HG02610 (cell line): ENCODE results near the gene PAK4.
"Not testable (repeated sequence)": the region's sequence is repeated elsewhere in the genome, so short reads cannot be mapped to it uniquely, and the experiment has no call there.

Experiments
- ATAC-seq: cut with Tn5 transposase; IDR thresholded peaks from one replicate; pipeline ENCODE4 v1.9.1; 2021; ENCODE audit warnings: mild to moderate bottlenecking, moderate library complexity; ENCODE audit not compliant: unreplicated experiment

Gene PAK4

DNA sequence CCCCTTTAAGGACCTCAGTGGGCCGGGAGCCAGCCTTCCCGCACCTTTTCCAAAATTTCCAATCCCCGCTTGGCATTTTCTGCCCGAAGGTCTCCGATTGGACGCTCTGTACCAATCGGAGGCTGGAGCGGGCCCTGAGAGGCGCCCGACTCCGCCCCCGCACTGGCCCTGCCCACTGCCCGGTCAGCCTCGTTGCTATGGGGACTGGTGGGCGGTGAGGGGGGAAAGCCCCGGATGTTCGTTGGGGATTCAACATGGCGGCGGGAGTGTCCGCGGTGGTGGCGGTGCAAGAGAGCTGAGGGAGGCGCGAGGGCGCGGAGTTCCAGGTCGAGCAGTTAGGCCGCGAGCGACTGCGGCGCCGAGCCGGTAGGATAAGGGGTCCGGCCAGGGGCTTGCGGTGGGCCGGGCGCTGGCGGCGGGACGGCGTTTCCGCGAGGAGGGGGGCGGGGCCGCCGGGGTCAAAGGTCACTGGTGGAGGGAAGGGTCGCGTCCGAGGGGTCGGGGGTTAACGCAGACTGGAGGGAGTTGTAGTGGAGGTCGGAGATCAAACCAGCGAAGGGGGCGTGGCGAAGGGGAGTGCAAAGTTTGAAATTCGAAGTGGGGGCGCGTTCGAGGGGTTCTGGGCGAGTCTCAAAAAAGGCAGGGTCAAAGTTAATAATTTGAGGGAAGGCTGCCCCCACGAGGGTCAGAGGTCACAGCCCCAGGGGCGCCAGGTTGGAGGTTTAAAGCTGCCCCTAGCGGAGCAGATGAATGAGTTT, at the start of gene PAK4:
TSS of gene PAK4 (plus strand) at position 233 of the 758 bp plus-strand sequence. CDS start 43,768 bp downstream, outside the sequence.
- ATAC-seq, result peak; percentile 93

- ATAC-seq, result no peak
Observed at GRCh38 chr19:39077323-39077722, 48.3 kb upstream of the PAK4 start.

- ATAC-seq, result no peak
Observed at GRCh38 chr19:39078436-39079200, 47.0 kb upstream of the PAK4 start.

DNA sequence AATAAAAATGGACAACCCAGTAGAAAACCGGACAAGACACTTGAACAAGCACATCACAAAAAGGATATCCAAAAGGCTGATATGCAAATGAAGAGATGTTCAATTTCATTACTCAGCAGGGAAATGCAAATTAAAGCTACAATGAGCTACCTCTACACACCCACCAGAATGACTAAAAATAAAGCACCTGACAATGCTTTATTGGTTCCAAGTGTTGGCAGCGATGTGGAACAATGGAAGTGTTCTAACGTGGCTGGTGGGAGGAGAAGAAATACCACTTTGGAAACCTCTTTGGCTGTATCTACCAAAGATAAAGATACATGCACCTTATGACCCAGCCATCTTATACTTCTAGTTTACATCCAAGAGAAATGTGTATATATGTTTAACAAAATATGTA, 45.2 kb upstream of the PAK4 start:
- ATAC-seq, result no peak

DNA sequence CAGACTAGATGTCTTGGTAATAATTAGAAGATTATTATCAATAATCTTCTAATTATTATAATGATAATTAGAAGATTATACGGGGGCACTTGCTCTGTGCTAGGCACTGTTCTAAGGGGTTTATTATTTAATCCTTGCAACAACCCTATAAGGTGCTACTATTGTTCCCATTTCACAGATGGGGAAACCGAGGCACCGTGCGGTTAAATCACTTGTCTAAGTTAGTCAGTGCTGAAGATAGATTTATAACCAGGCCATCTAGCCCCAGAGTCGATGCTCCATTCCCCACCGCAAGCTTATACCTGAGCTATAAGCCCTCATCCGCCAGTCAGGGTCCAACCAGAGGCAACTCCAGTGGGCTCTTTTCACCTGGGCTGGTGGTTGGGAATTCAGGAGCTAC, 43.4 kb upstream of the PAK4 start:
- ATAC-seq, result no peak

- no peak for ATAC-seq
Observed at GRCh38 chr19:39082745-39083598, 42.6 kb upstream of the PAK4 start.

GRCh38 chr19:39083599-39083982, 42.0 kb upstream of the PAK4 start:
- ATAC-seq, result no peak

DNA sequence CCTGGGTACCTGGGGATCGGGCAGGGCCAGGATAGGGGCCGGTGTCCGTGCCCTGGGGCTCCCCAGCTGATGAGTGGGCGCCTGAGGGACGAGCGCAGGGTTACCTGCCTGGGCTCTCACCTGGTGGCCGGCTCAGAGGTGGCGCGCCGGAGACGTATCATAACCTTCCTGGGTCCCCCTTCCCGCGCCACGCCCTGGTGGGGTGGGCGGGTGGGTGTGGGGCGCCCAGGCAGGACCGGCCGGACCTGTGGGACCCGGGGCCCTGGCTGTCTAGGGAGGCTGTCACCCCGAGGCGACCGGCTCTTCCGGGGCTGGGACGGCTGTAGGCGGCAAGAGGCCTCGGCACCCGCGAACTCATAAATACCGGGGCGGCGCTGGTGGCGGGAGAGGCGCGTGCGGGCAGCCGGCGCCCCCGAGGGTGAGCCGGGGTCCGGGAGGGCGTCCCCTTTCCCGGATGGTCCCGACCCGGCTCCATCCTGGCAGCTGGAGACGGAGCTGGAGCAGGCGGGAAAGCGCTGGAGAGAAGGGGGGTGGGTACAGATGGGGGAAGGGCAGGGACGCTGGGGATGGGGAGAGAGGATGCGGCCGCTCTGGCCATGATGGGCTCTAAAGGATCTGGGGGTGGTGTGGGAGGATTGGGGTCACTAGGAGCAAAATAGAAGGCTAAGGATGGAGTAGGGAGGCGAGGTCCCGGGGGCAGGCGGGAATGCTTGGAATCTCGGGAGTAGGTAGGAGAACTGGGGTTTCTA, 41.4 kb upstream of the PAK4 start, which contains the start of gene ACP7:
TSS of gene ACP7 (plus strand) at position 386 of the 749 bp plus-strand sequence. CDS start 902 bp downstream, outside the sequence.
- ATAC-seq, result no peak

DNA sequence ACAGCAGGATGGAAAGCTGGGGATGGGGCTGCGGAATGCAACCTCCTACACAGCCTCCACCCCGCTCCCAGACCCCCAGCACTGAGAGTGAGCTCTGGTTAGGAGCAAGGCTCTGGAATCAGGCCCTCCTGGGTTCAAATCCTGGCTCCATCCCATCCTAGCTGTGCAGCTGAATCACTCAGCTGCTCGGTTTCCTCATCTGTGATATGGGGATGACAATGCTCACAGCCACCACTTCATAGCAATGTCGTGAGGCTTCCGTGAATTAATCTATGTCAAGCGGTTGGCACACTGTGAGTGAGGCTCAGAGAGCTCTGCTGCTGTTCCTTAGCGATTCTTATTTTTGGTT, 40.9 kb upstream of the PAK4 start:
- ATAC-seq, result no peak

- no peak for ATAC-seq
Observed at GRCh38 chr19:39085392-39085791, 40.2 kb upstream of the PAK4 start.

DNA sequence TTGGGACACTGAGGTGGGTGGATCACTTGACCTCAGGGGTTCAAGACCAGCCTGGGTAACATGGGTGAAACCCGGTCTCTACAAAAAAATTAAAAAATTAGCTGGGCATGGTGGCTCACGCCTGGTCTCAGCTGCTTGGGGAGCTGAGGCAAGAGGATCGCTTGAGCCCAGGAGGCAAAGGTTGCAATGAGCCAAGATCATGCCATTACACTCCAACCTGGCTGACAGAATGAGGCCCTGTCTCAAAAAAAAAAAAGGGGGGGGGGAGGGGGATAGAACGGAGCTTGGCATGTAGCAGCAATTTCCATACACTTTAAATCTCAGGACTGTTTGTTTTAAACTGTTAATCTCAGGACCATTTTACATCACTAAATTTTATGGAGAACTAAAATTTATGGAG, 39.2 kb upstream of the PAK4 start:
- ATAC-seq, result no peak

DNA sequence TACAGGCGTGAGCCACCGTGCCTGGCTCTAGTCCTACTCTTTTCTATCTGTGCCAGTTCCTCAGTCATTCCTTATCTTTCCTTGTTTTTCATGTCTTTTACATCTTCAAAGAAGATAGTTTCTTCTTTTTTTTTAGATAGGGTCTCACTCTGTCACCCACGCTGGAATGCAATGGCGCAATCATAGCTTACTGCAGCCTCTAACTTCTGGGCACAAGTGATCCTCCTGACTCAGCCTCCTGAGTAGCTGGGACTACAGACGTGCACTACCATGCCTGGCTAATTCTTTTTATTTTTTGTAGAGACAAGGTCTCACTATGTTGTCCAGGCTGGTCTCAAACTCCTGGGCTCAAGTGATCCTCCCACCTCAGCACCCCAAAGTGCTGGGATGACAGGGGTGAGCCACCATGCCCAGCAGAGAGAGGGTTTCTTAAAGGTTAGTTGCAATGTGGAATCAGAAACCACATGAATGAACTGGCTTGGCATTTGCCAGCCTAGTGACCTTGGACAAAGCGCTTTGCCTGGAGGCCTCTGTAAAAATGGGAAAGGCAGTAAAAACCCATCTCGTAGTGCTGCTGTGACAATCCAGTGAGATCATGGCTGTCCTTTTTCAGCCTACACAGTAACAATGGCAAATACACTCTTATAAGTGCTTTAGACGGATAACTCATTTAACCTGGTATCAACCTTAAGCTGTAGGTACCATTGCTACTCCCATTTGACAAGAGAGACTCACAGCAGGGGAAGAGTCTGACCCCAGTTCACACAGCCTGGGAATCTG, 37.5 kb upstream of the PAK4 start:
- no peak for ATAC-seq

DNA sequence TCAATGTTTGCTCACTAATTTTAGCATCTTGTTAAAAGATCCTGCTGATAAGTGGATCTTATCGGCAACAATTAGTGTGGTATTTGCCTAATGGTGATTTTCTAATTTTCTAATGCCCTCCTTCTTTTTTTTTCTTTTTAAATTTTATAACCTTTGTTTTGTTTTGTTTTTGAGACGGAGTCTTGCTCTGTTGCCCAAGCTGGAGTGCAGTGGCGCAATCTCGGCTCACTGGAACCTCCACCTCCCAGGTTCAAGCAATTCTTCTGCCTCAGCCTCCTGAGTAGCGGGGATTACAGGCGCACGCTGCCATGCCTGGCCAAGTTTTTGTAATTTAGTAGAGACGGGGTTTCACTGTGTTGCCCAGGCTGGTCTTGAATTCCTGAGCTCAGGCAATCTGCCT, 35.6 kb upstream of the PAK4 start:
- ATAC-seq, result not testable (repeated sequence)

- ATAC-seq, result no peak
Observed at GRCh38 chr19:39090881-39091280, 34.7 kb upstream of the PAK4 start.

GRCh38 chr19:39095799-39096540, 29.6 kb upstream of the PAK4 start:
- not testable (repeated sequence) for ATAC-seq

DNA sequence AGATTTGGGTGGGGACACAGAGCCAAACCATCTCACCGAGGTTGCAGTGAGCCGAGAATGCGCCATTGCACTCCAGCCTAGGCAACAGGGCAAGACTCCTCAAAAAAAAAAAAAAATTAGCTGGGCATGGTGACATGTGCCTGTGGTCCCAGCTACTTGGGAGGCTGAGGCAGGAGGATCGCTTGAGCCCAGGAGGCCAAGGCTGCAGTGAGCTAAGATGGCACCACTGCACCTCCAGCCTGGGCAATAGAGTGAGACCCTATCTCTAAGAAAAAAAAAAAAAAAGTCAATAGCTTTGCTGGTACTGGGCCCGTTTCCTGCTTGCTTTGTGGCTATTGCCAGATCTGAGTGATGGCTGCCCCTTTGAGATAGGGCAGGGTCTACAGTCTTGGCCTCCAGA, 28.3 kb upstream of the PAK4 start:
- ATAC-seq, result no peak

GRCh38 chr19:39097721-39098120, 27.9 kb upstream of the PAK4 start:
- no peak for ATAC-seq

DNA sequence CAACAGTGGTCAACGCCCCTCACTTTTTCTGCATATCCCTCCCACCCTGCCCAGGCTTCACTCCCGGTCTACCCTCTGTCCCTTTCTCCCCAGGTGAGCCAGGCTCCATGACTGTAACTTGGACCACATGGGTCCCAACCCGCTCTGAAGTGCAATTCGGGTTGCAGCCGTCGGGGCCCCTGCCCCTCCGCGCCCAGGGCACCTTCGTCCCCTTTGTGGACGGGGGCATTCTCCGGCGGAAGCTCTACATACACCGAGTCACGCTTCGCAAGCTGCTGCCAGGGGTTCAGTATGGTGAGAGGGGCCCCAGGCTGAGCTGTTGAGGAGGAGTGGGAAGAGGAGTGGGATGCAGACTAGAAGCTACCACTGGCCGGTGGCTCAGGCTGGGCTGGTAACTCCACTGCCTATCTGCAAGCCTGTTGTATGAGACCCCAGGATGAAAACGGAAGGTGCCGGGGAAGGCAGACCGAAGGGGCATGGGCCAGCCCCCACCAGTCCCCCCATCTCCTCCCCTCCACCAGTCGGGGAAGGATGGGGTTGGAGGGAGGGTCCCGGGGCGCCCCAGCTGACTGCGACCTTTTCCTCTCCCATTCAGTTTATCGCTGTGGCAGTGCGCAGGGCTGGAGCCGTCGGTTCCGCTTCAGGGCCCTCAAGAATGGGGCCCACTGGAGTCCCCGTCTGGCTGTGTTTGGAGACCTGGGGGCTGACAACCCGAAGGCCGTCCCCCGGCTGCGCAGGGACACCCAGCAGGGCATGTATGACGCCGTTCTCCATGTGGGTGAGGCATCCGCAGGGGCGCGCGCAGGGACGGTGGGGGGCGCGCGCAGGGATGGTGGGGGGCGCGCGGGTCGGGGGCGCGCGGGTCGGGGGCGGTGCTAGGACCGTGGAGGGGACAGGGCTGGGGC, 27.0 kb upstream of the PAK4 start:
- no peak for ATAC-seq
